SK-N-SH (cell line): ENCODE results near the gene KCND1. TPM values are rescaled to one million over a fixed set of nuclear protein-coding genes. Genes with fewer than 3 reads are reported as not detected.

Source experiments
- CTCF ChIA-PET: fragments of 300-600, 350-600 bp; formaldehyde crosslinking; extraction: SDS; loops from one replicate; lab custom pipeline; 2021; lab: Yijun Ruan, JAX
- POLR2A ChIA-PET: fragments of 350-600 bp; sonication (Branson Sonifier 250); formaldehyde crosslinking; extraction: SDS; loops from one replicate; lab custom pipeline; 2020; ENCODE audit warnings: antibody characterized with exemption, inconsistent platforms; lab: Yijun Ruan, JAX
- DNase-seq: peaks from one replicate; pipeline ENCODE4 v3.0.0; 2012
- H2AFZ ChIP-seq: fragments of 200-600 bp; sonication (generic); 2 replicates; pipeline ENCODE4 v1.8.1; 2016; ENCODE audit warnings: antibody characterized with exemption, mild to moderate bottlenecking, low read depth
- H3F3A ChIP-seq: fragments of 200-600 bp; sonication (generic); replicated peaks from 2 replicates; pipeline ENCODE3; 2016; ENCODE audit warnings: antibody characterized with exemption, mild to moderate bottlenecking; ENCODE audit not compliant: insufficient read depth
- H3K27ac ChIP-seq, 2 experiments: fragments of 200-500 bp in 1 of 2; fragments of 200-600 bp in 1 of 2; sonication (Bioruptor generic) in 1 of 2; sonication (generic), shearing (Covaris generic) in 1 of 2; 2 replicates each; pipeline versions ENCODE4 v1.5.1 to v1.6.1; 2014 to 2016; ENCODE audit warnings: low read depth in 2 of 2, inconsistent platforms in 1 of 2, low read length in 1 of 2, mild to moderate bottlenecking in 1 of 2, mixed read lengths in 1 of 2
- H3K27me3 ChIP-seq: fragments of 200-600 bp; sonication (generic), shearing (Covaris generic); 2 replicates; pipeline ENCODE4 v1.6.1; 2016; ENCODE audit warnings: mixed run types; ENCODE audit not compliant: insufficient read depth
- H3K36me3 ChIP-seq, 2 experiments: fragments of 200-500 bp in 1 of 2; fragments of 200-600 bp in 1 of 2; sonication (Bioruptor generic) in 1 of 2; sonication (generic) in 1 of 2; replicated peaks in 1 of 2; 2 replicates each; pipeline versions ENCODE3 to v1.5.1; 2014 to 2016; ENCODE audit warnings: low read length in 1 of 2, mild to moderate bottlenecking in 1 of 2; ENCODE audit not compliant: insufficient read depth in 2 of 2, control insufficient read depth in 1 of 2
- H3K4me1 ChIP-seq, 2 experiments: fragments of 200-500 bp in 1 of 2; fragments of 200-600 bp in 1 of 2; sonication (Bioruptor generic) in 1 of 2; sonication (generic), shearing (Covaris generic) in 1 of 2; 2 replicates each; pipeline versions ENCODE4 v1.5.1 to v1.6.1; 2014 to 2016; ENCODE audit warnings: low read depth in 1 of 2, low read length in 1 of 2, mixed run types in 1 of 2; ENCODE audit not compliant: insufficient read depth in 2 of 2, control insufficient read depth in 1 of 2
- H3K4me2 ChIP-seq: fragments of 200-600 bp; sonication (generic), shearing (Covaris generic); 2 replicates; pipeline ENCODE4 v1.6.1; 2017; ENCODE audit warnings: mixed run types
- H3K4me3 ChIP-seq, 2 experiments: fragments of 200-500 bp in 1 of 2; fragments of 200-600 bp in 1 of 2; sonication (Bioruptor generic) in 1 of 2; sonication (generic), shearing (Covaris generic) in 1 of 2; 2 replicates each; pipeline versions ENCODE4 v1.5.1 to v1.8.1; 2014 to 2016; ENCODE audit warnings: low read depth in 2 of 2, inconsistent platforms in 1 of 2, low read length in 1 of 2, mild to moderate bottlenecking in 1 of 2, mixed read lengths in 1 of 2, moderate library complexity in 1 of 2
- H3K79me2 ChIP-seq: fragments of 200-600 bp; sonication (generic); 2 replicates; pipeline ENCODE4 v1.8.1; 2017; ENCODE audit warnings: mild to moderate bottlenecking; ENCODE audit not compliant: insufficient read depth
- H3K9ac ChIP-seq: fragments of 200-600 bp; sonication (generic); 2 replicates; pipeline ENCODE4 v1.6.1; 2017; ENCODE audit warnings: mixed run types
- H3K9me2 ChIP-seq: fragments of 200-600 bp; sonication (generic); 2 replicates; pipeline ENCODE4 v1.6.1; 2017; ENCODE audit warnings: mixed run types
- H3K9me3 ChIP-seq: fragments of 200-600 bp; sonication (generic); 2 replicates; pipeline ENCODE4 v1.6.1; 2017; ENCODE audit warnings: mixed run types, mild to moderate bottlenecking, moderate library complexity
- H4K20me1 ChIP-seq: fragments of 200-600 bp; sonication (generic); 2 replicates; pipeline ENCODE4 v1.6.1; 2017; ENCODE audit warnings: mild to moderate bottlenecking, mixed run types; ENCODE audit not compliant: insufficient read depth
- CTCF ChIP-seq: fragments of 200-600 bp; sonication (generic); IDR thresholded peaks from 2 replicates; pipeline ENCODE4 v1.6.1; 2017; ENCODE audit warnings: antibody characterized with exemption, mild to moderate bottlenecking, moderate library complexity
- ELF1 ChIP-seq: IDR thresholded peaks from 2 replicates; pipeline ENCODE4 v1.4.0; 2012
- EP300 ChIP-seq, 2 experiments: IDR thresholded peaks; 2 replicates each; pipeline versions ENCODE4 v1.4.0 to v1.6.1; 2012; ENCODE audit warnings: borderline replicate concordance in 1 of 2, low read depth in 1 of 2, low read length in 1 of 2
- FOSL2 ChIP-seq: IDR thresholded peaks from 2 replicates; pipeline ENCODE4 v1.4.0; 2012; ENCODE audit warnings: low read depth, mild to moderate bottlenecking, moderate library complexity, borderline replicate concordance
- FOXJ3 ChIP-seq: sonication (generic); formaldehyde crosslinking; IDR thresholded peaks from 2 replicates; pipeline ENCODE4 v1.5.1; 2020; ENCODE audit warnings: mild to moderate bottlenecking, missing genetic modification reagents
- FOXM1 ChIP-seq: IDR thresholded peaks from 2 replicates; pipeline ENCODE4 v1.4.0; 2012; ENCODE audit warnings: low read depth, mild to moderate bottlenecking
- GATA2 ChIP-seq: sonication (generic); formaldehyde crosslinking; IDR thresholded peaks from 2 replicates; pipeline ENCODE4 v1.5.0; 2020; ENCODE audit warnings: mild to moderate bottlenecking, missing genetic modification reagents
- IRF3 ChIP-seq: fragments of 150-350 bp; IDR thresholded peaks from 2 replicates; pipeline ENCODE4 v1.6.1; 2016; ENCODE audit warnings: mild to moderate bottlenecking, low read depth, low read length
- MAX ChIP-seq: IDR thresholded peaks from 2 replicates; pipeline ENCODE4 v1.4.0; 2012; ENCODE audit warnings: low read depth
- MXI1 ChIP-seq: IDR thresholded peaks from 2 replicates; pipeline ENCODE4 v1.6.1; 2012; ENCODE audit warnings: mild to moderate bottlenecking, low read depth, low read length, improper control_type of control experiment
- NFIC ChIP-seq: IDR thresholded peaks from 2 replicates; pipeline ENCODE4 v1.4.0; 2012; ENCODE audit warnings: borderline replicate concordance
- NRF1 ChIP-seq: IDR thresholded peaks from 2 replicates; pipeline ENCODE4 v1.6.1; 2012; ENCODE audit warnings: low read depth, mild to moderate bottlenecking, low read length
- POLR2AphosphoS5 ChIP-seq: IDR thresholded peaks from 2 replicates; pipeline ENCODE4 v1.6.1; 2012; ENCODE audit warnings: low read depth, low read length
- RCOR1 ChIP-seq: fragments of 150-350 bp; IDR thresholded peaks from 2 replicates; pipeline ENCODE4 v1.6.1; 2017; ENCODE audit warnings: antibody characterized with exemption, low read length
- REST ChIP-seq: IDR thresholded peaks from 2 replicates; pipeline ENCODE4 v1.6.1; 2012; ENCODE audit warnings: mild to moderate bottlenecking, low read depth, low read length, moderate library complexity
- RFX5 ChIP-seq: IDR thresholded peaks from 2 replicates; pipeline ENCODE4 v1.6.1; 2012; ENCODE audit warnings: mild to moderate bottlenecking, improper control_type of control experiment, low read length
- RXRA ChIP-seq: IDR thresholded peaks from 2 replicates; pipeline ENCODE4 v1.4.0; 2012; ENCODE audit warnings: low read depth, mild to moderate bottlenecking, borderline replicate concordance
- SIN3A ChIP-seq: IDR thresholded peaks from 2 replicates; pipeline ENCODE4 v1.6.1; 2012; ENCODE audit warnings: low read depth, mild to moderate bottlenecking, low read length, moderate library complexity, borderline replicate concordance
- TEAD4 ChIP-seq: IDR thresholded peaks from 2 replicates; pipeline ENCODE4 v1.4.0; 2012; ENCODE audit warnings: mild to moderate bottlenecking, borderline replicate concordance; ENCODE audit not compliant: insufficient read depth
- USF1 ChIP-seq: IDR thresholded peaks from 2 replicates; pipeline ENCODE4 v1.4.0; 2012; ENCODE audit warnings: low read depth, borderline replicate concordance
- USF2 ChIP-seq: fragments of 150-350 bp; IDR thresholded peaks from 2 replicates; pipeline ENCODE4 v1.6.1; 2017; ENCODE audit warnings: antibody characterized with exemption, low read length, low read depth, borderline replicate concordance
- YY1 ChIP-seq: IDR thresholded peaks from 2 replicates; pipeline ENCODE4 v1.4.0; 2012; ENCODE audit warnings: low read depth, mild to moderate bottlenecking
- whole genome bisulfite sequencing: methylation state at CpG from one replicate; pipeline ENCODE4 v1.1.6; 2017; ENCODE audit warnings: low lambda C conversion rate; 5-methylcytosine and 5-hydroxymethylcytosine counted together
- polyA plus RNA-seq, 3 experiments: library from polyadenylated mRNA; depleted of rRNA; stranded (reverse); fragments of >200 nt; gene quantifications; 2 replicates each; pipeline ENCODE4 v1.2.3, GENCODE V29; 2012

Gene KCND1
- polyA plus RNA-seq, 1 of the 3 experiments (the other 2 are of a cell fraction), result 1.2 TPM

GRCh38 chrX:48957827-48958634 lies 13.6 kb downstream of the KCND1 start:
- Histone ChIP-seq H3K4me1 (peaks cover 10 to 45% of the 10 kb centered on the region in 2 experiments; a peak in 3 of 4 replicates), H3K9me2 (no peaks in the 10 kb centered on the region), H3F3A (no peaks in the 10 kb centered on the region), H3K27ac (peak overlapping the region; percentile 99), H3K9me3 (no peaks in the 10 kb centered on the region), H3K79me2 (peaks cover 42% of the 10 kb centered on the region), H3K27me3 (0 out of 2 replicates have a peak, but pooled peaks cover 4% of the 10 kb centered on the region), H3K36me3 (peaks cover 12 to 24% of the 10 kb centered on the region in 2 experiments), H3K4me3 (peak overlapping the region; percentile 82 to 93), H2AFZ (peak overlapping the region; percentile 85; the same call in 1 of the 2 replicates), H3K9ac (peak overlapping the region; percentile 97), H4K20me1 (peaks cover 38% of the 10 kb centered on the region), H3K4me2 (peak overlapping the region; percentile 83)
- CTCF ChIA-PET, result interaction anchor here (0.6 to 2.9 kb wide), 5 partner anchors 11 to 279 kb away, joined by 3 to 12 read pairs (median 3); no protein-coding TSS in a partner anchor
- POLR2A ChIA-PET, result interaction anchor here (0.6 to 1.7 kb wide), 4 partner anchors 14 to 61 kb away, joined by 3 to 6 read pairs (median 4); partner anchors contain the start of genes GRIPAP1 and KCND1
- peak; percentile 94 for DNase-seq
- 1% methylated on average over 33 of the region's 66 CpGs for WGBS
- TF ChIP-seq EP300 (IDR thresholded peaks at IDR 0.05; ENCODE audit: borderline replicate concordance in 1 of 2, low read depth in 1 of 2, low read length in 1 of 2) (peak in 1 of 2 experiments; percentile 77; a peak in 2 of 4 replicates), YY1 (no peak), REST (0 out of 2 replicates have a peak, but pooled peaks have one; percentile 5), POLR2AphosphoS5 (peak; percentile 67; the same call in 1 of the 2 replicates), CTCF (no peak), TEAD4 (no peak), RXRA (peak; percentile 5; the same call in 1 of the 2 replicates), NFIC (peak; percentile 23; the same call in 1 of the 2 replicates), ELF1 (peak; percentile 70), MAX (peak; percentile 11; the same call in 1 of the 2 replicates), IRF3 (peak; percentile 54), RCOR1 (no peak), GATA2 (CRISPR knock-in tag) (no peak), FOXM1 (no peak), FOXJ3 (0 out of 2 replicates have a peak, but pooled peaks have one; percentile 61), USF1 (no peak), SIN3A (no peak), USF2 (no peak), NRF1 (peak; percentile 93), MXI1 (peak; percentile 54), RFX5 (peak; percentile 96), FOSL2 (no peak)
